LNCaP clone FGC (cell line): ENCODE results near the gene SOX3.

ENCODE experiments used
- DNase-seq: peaks from one replicate; pipeline ENCODE4 v3.0.0-alpha.2; 2011; ENCODE audit warnings: low read depth
- H3K4me3 ChIP-seq: 2 replicates; pipeline ENCODE4 v1.5.1; 2011; ENCODE audit warnings: mild to moderate bottlenecking, low read depth, low read length, control low read depth
- CTCF ChIP-seq: IDR thresholded peaks from 2 replicates; pipeline ENCODE4 v1.5.1; 2012; ENCODE audit warnings: mild to moderate bottlenecking; ENCODE audit not compliant: control insufficient read depth, insufficient read depth; ENCODE audit errors: extremely low read depth

SOX3 gene

GRCh38 chrX:140467211-140467610, 37.7 kb downstream of the SOX3 start:
- no peak for DNase-seq
- H3K4me3 ChIP-seq, result no peak overlapping the region
- TF ChIP-seq CTCF, result no peak
